GM06990 (cell line): ENCODE results near the gene RAD21L1.
"Not testable (repeated sequence)": the region's sequence is repeated elsewhere in the genome, so short reads cannot be mapped to it uniquely, and the experiment has no call there.

Source experiments
- DNase-seq: peaks from one replicate; pipeline ENCODE4 v3.0.0-alpha.2; 2011; ENCODE audit not compliant: insufficient read length; ENCODE audit errors: extremely low read depth
- H3K27me3 ChIP-seq: replicated peaks from 2 replicates; pipeline ENCODE4 v1.6.0; 2011; ENCODE audit warnings: low read length; ENCODE audit not compliant: control insufficient read depth, insufficient read depth
- H3K36me3 ChIP-seq: 2 replicates; pipeline ENCODE4 v1.5.1; 2011; ENCODE audit warnings: low read length; ENCODE audit not compliant: control insufficient read depth, insufficient read depth
- H3K4me3 ChIP-seq: replicated peaks from 2 replicates; pipeline ENCODE4 v1.5.1; 2011; ENCODE audit warnings: low read depth, mild to moderate bottlenecking, control low read depth, low read length
- TF ChIP-seq, protein P1 (sequence below): IDR thresholded peaks from 2 replicates; pipeline ENCODE4 v1.5.1; 2011; ENCODE audit warnings: low read length, control low read depth, mild to moderate bottlenecking, inconsistent platforms; ENCODE audit not compliant: insufficient read depth, poor library complexity, severe bottlenecking

RAD21L1 gene

GRCh38 chr20:1212023-1212422 lies 13.8 kb upstream of the RAD21L1 start:
- no peaks in the 10 kb centered on the region for H3K36me3 ChIP-seq
- H3K4me3 ChIP-seq = no peak overlapping the region
- DNase-seq = no peak
- H3K27me3 ChIP-seq = no peaks in the 10 kb centered on the region
- TF ChIP-seq, protein P1, sequence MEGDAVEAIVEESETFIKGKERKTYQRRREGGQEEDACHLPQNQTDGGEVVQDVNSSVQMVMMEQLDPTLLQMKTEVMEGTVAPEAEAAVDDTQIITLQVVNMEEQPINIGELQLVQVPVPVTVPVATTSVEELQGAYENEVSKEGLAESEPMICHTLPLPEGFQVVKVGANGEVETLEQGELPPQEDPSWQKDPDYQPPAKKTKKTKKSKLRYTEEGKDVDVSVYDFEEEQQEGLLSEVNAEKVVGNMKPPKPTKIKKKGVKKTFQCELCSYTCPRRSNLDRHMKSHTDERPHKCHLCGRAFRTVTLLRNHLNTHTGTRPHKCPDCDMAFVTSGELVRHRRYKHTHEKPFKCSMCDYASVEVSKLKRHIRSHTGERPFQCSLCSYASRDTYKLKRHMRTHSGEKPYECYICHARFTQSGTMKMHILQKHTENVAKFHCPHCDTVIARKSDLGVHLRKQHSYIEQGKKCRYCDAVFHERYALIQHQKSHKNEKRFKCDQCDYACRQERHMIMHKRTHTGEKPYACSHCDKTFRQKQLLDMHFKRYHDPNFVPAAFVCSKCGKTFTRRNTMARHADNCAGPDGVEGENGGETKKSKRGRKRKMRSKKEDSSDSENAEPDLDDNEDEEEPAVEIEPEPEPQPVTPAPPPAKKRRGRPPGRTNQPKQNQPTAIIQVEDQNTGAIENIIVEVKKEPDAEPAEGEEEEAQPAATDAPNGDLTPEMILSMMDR = no peak

DNA sequence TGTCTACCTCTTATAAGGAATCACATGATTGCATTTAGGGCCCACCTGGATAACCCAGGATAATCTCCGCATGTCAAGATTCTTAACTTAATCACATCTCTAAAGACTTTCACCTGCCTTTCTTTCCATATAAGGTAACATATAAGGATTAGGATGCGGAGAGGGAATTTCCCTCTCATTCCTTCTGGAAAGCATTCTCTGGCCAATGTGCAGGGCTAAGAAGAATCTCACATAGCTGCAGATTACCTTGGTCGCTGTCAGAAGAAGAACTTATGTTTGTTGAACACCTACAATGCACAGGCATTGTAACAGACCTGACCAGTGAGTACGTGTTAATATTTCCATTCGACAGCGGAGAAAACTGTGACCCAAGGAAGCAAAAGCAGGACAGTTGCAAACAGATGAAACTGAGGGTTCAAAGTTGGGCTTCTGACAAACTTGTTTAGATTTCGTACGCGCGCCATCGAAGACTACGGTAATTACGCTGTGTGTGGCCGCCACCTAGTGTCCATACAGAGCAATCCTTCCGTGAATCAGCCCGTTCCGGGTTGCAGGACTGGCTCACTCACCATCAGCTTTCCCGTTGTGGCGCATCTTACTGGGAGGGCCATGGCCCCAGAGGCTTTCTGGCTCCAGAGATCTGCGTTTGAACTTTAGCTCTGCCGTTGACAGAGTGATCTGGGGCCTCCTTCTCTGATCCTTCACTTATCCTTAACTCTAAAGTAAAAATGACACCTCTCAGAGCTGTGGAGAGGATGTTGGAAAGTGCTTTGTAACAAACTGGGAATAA lies 13.0 kb upstream of the RAD21L1 start:
- TF ChIP-seq, protein P1 = peak; percentile 79
- Histone ChIP-seq H3K4me3 (no peak overlapping the region), H3K27me3 (no peaks in the 10 kb centered on the region), H3K36me3 (no peaks in the 10 kb centered on the region)
- no peak for DNase-seq

GRCh38 chr20:1214838-1215261 lies 11.0 kb upstream of the RAD21L1 start:
- no peak for DNase-seq

GRCh38 chr20:1215386-1216170 lies 10.3 kb upstream of the RAD21L1 start:
- Histone ChIP-seq H3K36me3 (no peaks in the 10 kb centered on the region), H3K4me3 (no peak overlapping the region), H3K27me3 (no peaks in the 10 kb centered on the region)
- TF ChIP-seq, protein P1 = no peak
- no peak for DNase-seq

More at GRCh38 chr20:1214838-1215261, 11.0 kb upstream of the RAD21L1 start:
- TF ChIP-seq, protein P1 = no peak
- Histone ChIP-seq H3K36me3 (no peaks in the 10 kb centered on the region), H3K27me3 (no peaks in the 10 kb centered on the region), H3K4me3 (no peak overlapping the region)

DNA sequence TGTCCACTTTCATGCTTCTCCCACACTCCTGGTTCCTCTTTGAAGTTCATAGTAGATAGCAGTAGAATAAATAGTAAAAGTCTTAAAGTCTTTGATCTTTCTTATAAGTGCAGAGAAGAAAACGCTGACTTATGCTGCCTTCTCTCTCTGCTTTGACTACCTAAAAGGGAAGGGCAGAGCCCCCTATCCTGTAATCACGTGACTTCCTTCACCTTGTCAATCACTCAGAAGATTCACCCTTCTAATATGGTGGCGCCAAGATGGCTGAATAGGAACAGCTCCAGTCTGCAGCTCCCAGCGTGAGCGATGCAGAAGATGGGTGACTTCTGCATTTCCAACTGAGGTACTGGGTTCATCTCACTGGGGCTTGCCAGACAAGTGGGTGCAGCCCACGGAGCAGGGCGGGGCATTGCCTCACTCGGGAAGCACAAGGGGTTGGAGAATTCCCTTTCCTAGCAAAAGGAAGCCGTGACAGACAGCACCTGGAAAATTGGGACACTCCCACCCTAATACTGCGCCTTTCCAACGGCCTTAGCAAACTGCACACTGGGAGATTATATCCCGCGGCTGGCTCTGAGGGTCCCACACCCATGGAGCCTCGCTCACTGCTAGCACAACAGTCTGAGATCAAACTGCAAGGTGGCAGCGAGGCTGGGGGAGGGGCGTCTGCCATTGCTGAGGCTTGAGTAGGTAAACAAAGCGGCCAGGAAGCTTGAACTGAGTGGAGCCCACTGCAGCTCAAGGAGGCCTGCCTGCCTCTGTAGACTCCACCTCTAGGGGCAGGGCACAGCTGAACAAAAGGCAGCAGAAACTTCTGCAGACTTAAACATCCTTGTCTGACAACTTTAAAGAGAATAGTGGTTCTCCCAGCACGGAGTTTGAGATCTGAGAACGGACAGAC lies 9.1 kb upstream of the RAD21L1 start:
- not testable (repeated sequence) for H3K36me3 ChIP-seq, DNase-seq, H3K4me3 ChIP-seq, H3K27me3 ChIP-seq

DNA sequence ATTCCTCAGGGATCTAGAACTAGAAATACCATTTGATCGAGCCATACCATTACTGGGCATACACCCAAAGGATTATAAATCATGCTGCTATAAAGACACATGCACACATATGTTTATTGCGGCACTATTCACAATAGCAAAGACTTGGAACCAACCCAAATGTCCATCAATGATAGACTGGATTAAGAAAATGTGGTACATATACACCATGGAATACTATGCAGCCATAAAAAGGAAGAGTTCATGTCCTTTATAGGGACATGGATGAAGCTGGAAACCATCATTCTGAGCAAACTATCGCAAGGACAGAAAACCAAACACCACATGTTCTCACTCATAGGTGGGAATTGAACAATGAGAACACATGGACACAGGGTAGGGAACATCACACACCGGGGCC lies 3.1 kb upstream of the RAD21L1 start:
- H3K27me3 ChIP-seq, H3K4me3 ChIP-seq, H3K36me3 ChIP-seq, DNase-seq: not testable (repeated sequence)
